ENCODE data around the gene RAN.

DNA sequence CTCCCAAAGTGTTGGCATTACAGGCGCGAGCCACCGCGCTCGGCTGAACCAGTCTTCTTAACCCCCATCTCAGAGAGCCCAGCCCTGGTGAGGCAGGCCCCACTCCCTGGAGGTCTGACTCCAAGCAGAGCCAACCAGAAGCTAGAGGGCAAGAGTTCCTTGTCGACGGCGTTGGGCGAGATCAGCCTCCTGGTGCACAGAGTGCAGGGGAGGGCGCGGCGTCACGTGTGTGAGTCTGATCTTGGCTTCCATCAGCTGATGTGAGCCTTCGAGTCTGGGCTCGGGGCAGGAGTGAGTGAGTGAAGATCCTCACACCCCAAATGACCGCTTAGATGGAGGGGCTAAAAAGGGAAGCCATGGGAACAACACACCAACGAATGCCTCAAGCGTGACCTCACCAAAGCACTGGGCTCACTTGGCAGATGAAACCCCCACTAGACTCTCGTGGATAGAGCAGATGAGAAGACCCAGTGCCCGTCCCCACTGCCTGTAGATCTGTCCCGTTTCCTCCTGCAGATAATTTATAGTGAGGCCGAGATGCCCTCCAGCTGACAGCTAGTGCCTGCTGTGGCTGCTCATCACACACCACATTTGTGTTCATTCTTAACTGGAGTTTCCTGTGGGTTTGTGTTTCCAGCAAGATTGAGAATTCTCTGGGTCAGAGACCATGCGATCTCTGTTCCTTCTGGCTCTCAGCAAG, 53.2 kb downstream of the RAN start:
- TF ChIP-seq, protein P1, sequence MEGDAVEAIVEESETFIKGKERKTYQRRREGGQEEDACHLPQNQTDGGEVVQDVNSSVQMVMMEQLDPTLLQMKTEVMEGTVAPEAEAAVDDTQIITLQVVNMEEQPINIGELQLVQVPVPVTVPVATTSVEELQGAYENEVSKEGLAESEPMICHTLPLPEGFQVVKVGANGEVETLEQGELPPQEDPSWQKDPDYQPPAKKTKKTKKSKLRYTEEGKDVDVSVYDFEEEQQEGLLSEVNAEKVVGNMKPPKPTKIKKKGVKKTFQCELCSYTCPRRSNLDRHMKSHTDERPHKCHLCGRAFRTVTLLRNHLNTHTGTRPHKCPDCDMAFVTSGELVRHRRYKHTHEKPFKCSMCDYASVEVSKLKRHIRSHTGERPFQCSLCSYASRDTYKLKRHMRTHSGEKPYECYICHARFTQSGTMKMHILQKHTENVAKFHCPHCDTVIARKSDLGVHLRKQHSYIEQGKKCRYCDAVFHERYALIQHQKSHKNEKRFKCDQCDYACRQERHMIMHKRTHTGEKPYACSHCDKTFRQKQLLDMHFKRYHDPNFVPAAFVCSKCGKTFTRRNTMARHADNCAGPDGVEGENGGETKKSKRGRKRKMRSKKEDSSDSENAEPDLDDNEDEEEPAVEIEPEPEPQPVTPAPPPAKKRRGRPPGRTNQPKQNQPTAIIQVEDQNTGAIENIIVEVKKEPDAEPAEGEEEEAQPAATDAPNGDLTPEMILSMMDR (IDR thresholded peaks at IDR 0.05) = no peak
- TF ChIP-seq POLR2AphosphoS5 (IDR thresholded peaks at IDR 0.05) = no peak
- TF ChIP-seq EP300 (IDR thresholded peaks at IDR 0.05) = no peak

Measured in stomach (tissue), 4 donors.